Measurements from ENCODE around the gene NEK8.

The NEK8 gene

GRCh38 chr17:28728364-28729200 lies at the start of gene NEK8:
Gene NEK8, plus strand, starts transcription at chr17:28728788. Its CDS starts 26 bp downstream, at chr17:28728814.
- DNase-seq: peak; percentile 84

- no peak for DNase-seq
These were observed 45.9 kb upstream of the NEK8 start for GRCh38 chr17:28682655-28683054.

- peak; percentile 98 for DNase-seq
These were observed 43.6 kb upstream of the NEK8 start for GRCh38 chr17:28684963-28685362.

GRCh38 chr17:28685366-28685765 lies 43.2 kb upstream of the NEK8 start:
- no peak for DNase-seq

- DNase-seq: no peak
These were observed 42.3 kb upstream of the NEK8 start for GRCh38 chr17:28686296-28686695.

- DNase-seq: no peak
These were observed 40.1 kb upstream of the NEK8 start for GRCh38 chr17:28688481-28688880.

GRCh38 chr17:28689011-28689410 lies 39.6 kb upstream of the NEK8 start:
- no peak for DNase-seq

- DNase-seq: no peak
These were observed 34.7 kb upstream of the NEK8 start for GRCh38 chr17:28693869-28694268.

- no peak for DNase-seq
These were observed 30.2 kb upstream of the NEK8 start for GRCh38 chr17:28698253-28698941.

- no peak for DNase-seq
These were observed 28.3 kb upstream of the NEK8 start for GRCh38 chr17:28700278-28700677.

- no peak for DNase-seq
These were observed 27.6 kb upstream of the NEK8 start for GRCh38 chr17:28700830-28701492.

- peak; percentile 52 for DNase-seq
These were observed 26.4 kb upstream of the NEK8 start for GRCh38 chr17:28702026-28702751.

- DNase-seq: no peak
These were observed 25.8 kb upstream of the NEK8 start for GRCh38 chr17:28702752-28703150.

GRCh38 chr17:28703552-28704218 lies 24.9 kb upstream of the NEK8 start:
- DNase-seq: no peak

GRCh38 chr17:28704219-28704858 lies 24.2 kb upstream of the NEK8 start:
- no peak for DNase-seq

- no peak for DNase-seq
These were observed 23.4 kb upstream of the NEK8 start for GRCh38 chr17:28705074-28705659.

GRCh38 chr17:28705728-28706334 lies 22.8 kb upstream of the NEK8 start:
- DNase-seq: no peak

GRCh38 chr17:28706471-28707338 lies 21.9 kb upstream of the NEK8 start:
- no peak for DNase-seq

GRCh38 chr17:28707339-28707720 lies 21.3 kb upstream of the NEK8 start:
- DNase-seq: no peak
